ENCODE measurements around the gene MPRIP. TPM values are rescaled to one million over a fixed set of nuclear protein-coding genes. Genes with fewer than 3 reads are reported as not detected.
A peak's percentile ranks its signal among the peaks of the same experiment; 100 is the strongest.

The MPRIP gene
- total RNA-seq, 2 donors from 2014 or later, result 147 to 269 TPM

GRCh38 chr17:17057057-17057551, 14.8 kb downstream of the MPRIP start:
- no peaks in the 10 kb centered on the region for H3K36me3 ChIP-seq (replicated peaks in 1 of 2; ENCODE audit: insufficient read depth in 1 of 2, low read depth in 2 of 2)
- no peak for TF ChIP-seq POLR2A (IDR thresholded peaks at IDR 0.05)
- TF ChIP-seq CTCF (IDR thresholded peaks at IDR 0.05), result no peak
- H3K27me3 ChIP-seq, result no peaks in the 10 kb centered on the region
- H3K9me3 ChIP-seq, result no peaks in the 10 kb centered on the region
- H3K4me1 ChIP-seq, result peaks cover 85% of the 10 kb centered on the region
- 92 to 94% methylated on average over 9 of the region's 9 CpGs for WGBS, 2 donors
- intact Hi-C loops (cut with DNase I), result loop anchor here (5.0 kb wide), 1 partner anchor 55 kb away; no protein-coding TSS in a partner anchor
- no peak for ATAC-seq
- peak in 1 of 4 donors; percentile 8 for DNase-seq
- peak overlapping the region in 2 of 4 donors; percentile 73 for H3K27ac ChIP-seq
- no peak overlapping the region for H3K4me3 ChIP-seq

- peak overlapping the region in 1 of 4 donors; percentile 15 for H3K27ac ChIP-seq
- H3K4me3 ChIP-seq, result no peak overlapping the region
- peaks cover 85% of the 10 kb centered on the region for H3K4me1 ChIP-seq
- 83 to 84% methylated on average over 6 of the region's 6 CpGs for WGBS, 2 donors
- ATAC-seq, result no peak
- no peaks in the 10 kb centered on the region for H3K36me3 ChIP-seq (replicated peaks in 1 of 2; ENCODE audit: insufficient read depth in 1 of 2, low read depth in 2 of 2)
- no peak for TF ChIP-seq POLR2A (IDR thresholded peaks at IDR 0.05)
- TF ChIP-seq CTCF (IDR thresholded peaks at IDR 0.05), result no peak
- no peaks in the 10 kb centered on the region for H3K27me3 ChIP-seq
- intact Hi-C loops (cut with DNase I), result loop anchor here (5.0 kb wide), 1 partner anchor 54 kb away; no protein-coding TSS in a partner anchor
- no peaks in the 10 kb centered on the region for H3K9me3 ChIP-seq
- peak in 1 of 4 donors; percentile 5 for DNase-seq
Observed at GRCh38 chr17:17058304-17058703, 16.0 kb downstream of the MPRIP start.

GRCh38 chr17:17059301-17059890, 17.1 kb downstream of the MPRIP start:
- intact Hi-C loops (cut with DNase I), result loop anchor here (5.0 kb wide), 1 partner anchor 53 kb away; no protein-coding TSS in a partner anchor
- Histone ChIP-seq H3K36me3 (replicated peaks in 1 of 2; ENCODE audit: insufficient read depth in 1 of 2, low read depth in 2 of 2) (no peaks in the 10 kb centered on the region), H3K4me1 (peaks cover 82% of the 10 kb centered on the region), H3K27me3 (no peaks in the 10 kb centered on the region), H3K9me3 (no peaks in the 10 kb centered on the region), H3K4me3 (no peak overlapping the region), H3K27ac (no peak overlapping the region)
- DNase-seq (no peak), ATAC-seq (no peak)
- TF ChIP-seq POLR2A (IDR thresholded peaks at IDR 0.05), result no peak
- TF ChIP-seq CTCF (IDR thresholded peaks at IDR 0.05), result no peak
- WGBS, 2 donors, result 85 to 88% methylated on average over 10 of the region's 10 CpGs

GRCh38 chr17:17060001-17060922, 18.0 kb downstream of the MPRIP start:
- Histone ChIP-seq H3K27me3 (no peaks in the 10 kb centered on the region), H3K9me3 (no peaks in the 10 kb centered on the region), H3K4me1 (peaks cover 76% of the 10 kb centered on the region), H3K27ac (no peak overlapping the region), H3K4me3 (no peak overlapping the region), H3K36me3 (replicated peaks in 1 of 2; ENCODE audit: insufficient read depth in 1 of 2, low read depth in 2 of 2) (no peaks in the 10 kb centered on the region)
- intact Hi-C loops (cut with DNase I), result no loop called here
- 70 to 76% methylated on average over 4 to 10 of the region's 10 CpGs for WGBS, 2 donors
- ATAC-seq, result no peak
- no peak for DNase-seq
- TF ChIP-seq CTCF (IDR thresholded peaks at IDR 0.05) (no peak), POLR2A (IDR thresholded peaks at IDR 0.05) (no peak)

Data from body of pancreas (tissue), 4 donors.